Medulla oblongata (tissue), 1 donor: ENCODE results near the gene CS.
A peak's percentile ranks its signal among the peaks of the same experiment; 100 is the strongest.
"Not testable (repeated sequence)": the region's sequence is repeated elsewhere in the genome, so short reads cannot be mapped to it uniquely, and the experiment has no call there.

Experiments
- DNase-seq: peaks from one replicate; pipeline ENCODE4 v3.0.0-alpha.2; 2015; ENCODE audit errors: extremely low spot score

The CS gene

DNA sequence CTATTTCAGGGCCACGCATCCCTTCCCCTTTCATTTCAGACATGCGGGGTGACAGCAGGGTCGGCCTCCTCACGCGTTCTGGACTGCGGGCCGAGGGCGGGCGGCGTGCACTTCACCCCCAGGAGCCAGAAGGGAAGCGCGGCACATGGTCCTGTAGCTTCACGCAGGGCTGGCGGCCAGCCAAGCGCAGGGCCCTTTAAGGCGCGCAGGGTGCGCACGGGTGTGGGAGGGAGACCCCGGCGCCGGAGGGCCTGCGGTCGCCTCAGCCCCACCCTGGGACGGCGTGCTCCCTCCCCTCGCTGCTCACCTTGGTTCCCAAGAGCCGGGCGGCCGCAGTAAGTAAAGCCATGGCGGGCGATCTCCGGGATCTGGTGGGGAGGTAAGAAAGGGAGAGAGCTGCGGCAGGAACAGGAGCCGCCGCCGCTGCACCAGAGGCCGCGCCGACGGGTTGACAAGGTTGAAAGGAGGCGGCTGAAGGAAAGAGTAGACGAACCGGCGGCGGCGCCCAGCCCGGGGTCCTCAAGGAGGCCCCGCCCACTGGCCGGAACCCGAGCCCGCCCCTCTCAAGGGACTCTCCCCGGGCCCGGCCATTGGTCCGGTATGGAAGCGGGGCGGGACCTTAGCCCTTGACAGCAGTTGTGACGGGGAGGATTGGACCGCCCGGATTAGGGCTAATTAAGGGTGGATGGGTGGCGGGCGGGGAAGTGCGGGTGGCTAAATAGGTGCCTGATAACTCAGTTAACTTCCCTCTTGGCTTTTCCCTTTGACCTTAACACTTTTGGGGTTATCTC, at the start of gene CS:
Gene CS, minus strand, starts transcription at position 478 of the 791 bp plus-strand sequence. Its CDS starts 129 bp downstream, at position 349.
- DNase-seq = peak; percentile 99

DNA sequence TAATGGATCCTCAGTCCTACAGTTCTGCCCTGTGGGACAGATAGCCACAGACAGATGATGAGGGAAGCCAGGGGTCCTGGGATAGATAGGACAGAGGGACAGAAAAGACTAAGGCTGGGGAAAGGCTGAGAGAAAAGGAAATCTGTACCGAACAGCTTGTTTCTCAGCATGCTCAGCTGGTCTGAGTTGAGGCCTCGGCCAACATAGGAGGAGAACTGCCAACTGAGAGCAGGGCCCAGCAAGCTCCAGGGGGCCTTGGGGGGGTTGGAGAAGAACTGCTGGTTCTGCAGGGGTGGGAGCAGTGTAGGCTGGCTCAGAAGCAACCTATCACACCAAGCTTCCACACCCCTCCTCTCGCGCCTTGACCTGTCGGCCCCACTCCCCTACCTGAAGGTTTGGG, 48.6 kb upstream of the CS start:
- DNase-seq = no peak

DNA sequence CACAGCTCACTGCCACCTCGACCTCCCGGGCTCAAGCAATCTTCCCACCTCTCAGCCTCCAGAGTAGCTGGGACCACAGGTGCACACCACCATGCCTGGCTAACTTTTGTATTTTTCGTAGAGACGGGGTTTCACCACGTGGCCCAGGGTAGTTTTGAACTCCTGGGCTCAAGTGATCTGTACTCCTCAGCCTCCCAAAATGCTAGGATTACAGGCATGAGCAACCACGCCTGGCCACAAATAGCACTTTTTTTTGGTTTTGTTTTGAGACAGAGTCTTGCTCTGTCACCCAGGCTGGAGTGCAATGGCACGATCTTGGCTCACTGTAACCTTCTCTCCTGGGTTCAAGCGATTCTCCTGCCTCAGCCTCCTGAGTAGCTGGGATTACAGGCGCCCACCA, 47.1 kb upstream of the CS start:
- DNase-seq = not testable (repeated sequence)

DNA sequence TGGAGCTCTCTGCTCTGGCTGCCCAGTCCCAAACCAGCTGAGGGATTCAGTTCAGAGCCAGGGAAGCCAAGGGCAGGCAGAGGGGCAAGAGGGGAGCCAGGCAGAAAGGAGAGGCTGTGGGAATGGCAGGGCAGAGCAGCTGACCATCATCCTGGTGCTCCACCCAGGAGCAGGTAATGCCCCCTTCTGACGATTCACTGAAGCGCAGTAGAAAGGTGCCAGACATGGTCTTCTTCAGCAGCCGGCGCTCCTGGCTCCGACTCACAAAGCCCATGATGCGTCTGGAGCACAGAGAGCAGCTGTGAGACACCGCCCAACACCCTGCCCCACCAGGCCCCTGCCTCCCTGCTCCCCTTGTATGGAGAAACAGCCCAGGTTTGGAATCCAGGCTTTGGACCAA, 46.5 kb upstream of the CS start:
- no peak for DNase-seq

DNA sequence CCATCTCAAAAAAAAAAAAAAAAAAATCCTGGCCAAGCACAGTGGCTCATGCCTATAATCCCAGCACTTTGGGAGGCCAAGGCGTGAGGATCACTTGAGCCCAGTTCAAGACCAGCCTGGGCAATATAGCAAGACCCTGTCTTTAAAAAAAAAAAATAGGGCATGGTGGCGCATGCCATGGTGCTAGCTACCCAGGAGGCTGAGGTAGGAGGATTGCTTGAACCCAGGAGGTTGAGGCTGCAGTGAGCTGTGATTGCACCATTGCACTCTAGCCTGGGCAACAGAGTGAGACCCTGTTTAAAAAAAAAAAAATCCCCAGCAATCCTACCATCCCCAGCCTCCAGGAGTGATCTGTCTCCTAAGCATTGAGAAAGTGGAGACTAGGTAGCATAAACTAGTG, 42.2 kb upstream of the CS start:
- not testable (repeated sequence) for DNase-seq

DNA sequence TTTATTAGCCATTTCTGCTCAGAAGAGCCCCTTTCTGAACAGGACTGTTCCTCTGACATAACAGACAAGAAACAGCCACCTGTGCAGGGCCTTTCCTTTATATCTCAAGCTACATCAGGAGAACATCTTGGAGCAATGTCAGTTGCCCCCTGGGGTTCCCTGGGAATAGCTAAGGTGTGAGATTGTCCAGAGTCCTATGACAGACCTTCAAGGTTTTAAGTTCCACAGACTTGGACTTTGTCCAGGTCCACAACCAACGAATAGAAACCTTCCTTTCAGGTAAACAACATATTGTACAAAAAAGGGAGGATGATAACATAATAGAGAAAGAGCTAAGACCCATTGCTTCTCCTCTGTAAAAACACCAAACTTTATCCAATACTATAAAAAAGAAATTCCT, 41.5 kb upstream of the CS start:
- DNase-seq = no peak

DNA sequence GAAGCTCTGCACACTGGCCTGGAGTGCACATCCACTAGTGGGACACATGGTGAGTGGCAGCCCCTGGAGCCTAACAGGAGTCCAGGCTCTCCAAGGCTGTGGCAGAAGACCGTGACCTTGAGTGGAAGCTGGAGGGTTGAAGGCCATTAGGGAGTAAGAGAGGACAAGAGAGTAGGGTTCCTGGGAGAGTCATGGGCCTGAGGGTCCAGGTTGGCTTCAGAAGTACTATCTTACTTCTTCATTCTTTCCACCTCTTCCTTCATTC, 39.0 kb upstream of the CS start:
- DNase-seq = no peak

DNA sequence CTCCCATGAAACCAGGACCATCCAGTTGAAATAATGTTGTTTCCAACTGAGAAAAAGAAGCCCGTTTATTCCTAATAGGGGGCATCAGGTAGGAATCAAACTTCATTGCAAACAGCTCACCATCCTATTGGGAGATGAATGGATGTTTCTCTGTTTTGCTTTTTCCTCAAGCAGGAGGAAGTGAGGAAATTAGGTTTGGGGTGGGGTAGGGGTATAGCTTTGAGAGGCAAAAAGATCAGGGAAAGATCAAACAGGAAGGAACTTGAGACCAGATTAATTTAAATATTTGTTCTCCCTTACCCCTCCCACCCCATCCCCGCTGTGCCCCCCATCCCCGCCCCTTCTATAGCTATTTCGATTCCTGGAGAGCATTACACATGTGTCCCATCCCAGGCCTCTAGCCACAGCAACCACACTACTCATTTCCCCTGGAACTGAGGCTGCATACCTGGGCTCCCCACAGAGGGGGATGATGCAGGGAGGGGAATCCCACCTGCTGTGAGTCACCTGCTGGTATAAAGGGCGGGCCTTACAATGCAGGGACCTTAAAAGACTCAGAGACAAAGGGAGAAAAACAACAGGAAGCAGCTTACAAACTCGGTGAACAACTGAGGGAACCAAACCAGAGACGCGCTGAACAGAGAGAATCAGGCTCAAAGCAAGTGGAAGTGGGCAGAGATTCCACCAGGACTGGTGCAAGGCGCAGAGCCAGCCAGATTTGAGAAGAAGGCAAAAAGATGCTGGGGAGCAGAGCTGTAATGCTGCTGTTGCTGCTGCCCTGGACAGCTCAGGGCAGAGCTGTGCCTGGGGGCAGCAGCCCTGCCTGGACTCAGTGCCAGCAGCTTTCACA, 38.4 kb upstream of the CS start, which contains the start of gene IL23A:
Gene IL23A, plus strand, starts transcription at position 577 of the 850 bp plus-strand sequence. Its CDS starts 161 bp downstream, at position 738.
- no peak for DNase-seq

DNA sequence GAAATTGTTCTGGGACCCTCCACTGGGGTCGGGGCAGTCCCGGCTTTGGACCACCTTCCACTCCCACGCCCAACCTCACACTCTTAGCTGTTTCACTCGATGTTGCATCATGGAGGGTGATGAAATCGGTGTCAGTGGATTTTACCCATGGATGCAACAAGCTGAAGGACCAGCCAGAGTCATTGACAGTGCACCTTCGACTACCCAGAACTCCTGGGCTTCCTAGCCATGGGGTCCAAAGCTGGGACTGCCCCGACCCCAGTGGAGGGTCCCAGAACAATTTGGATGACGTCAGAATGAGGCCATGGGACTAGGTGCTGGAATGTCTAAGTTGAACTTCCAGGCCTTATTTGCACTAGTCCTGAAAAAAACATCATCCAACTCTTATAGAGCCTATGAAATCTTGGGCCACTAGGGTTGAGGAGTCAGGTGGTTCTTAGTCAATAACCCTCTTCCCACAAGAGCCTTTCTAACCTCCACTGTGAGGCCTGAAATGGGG, 37.7 kb upstream of the CS start:
- no peak for DNase-seq

DNA sequence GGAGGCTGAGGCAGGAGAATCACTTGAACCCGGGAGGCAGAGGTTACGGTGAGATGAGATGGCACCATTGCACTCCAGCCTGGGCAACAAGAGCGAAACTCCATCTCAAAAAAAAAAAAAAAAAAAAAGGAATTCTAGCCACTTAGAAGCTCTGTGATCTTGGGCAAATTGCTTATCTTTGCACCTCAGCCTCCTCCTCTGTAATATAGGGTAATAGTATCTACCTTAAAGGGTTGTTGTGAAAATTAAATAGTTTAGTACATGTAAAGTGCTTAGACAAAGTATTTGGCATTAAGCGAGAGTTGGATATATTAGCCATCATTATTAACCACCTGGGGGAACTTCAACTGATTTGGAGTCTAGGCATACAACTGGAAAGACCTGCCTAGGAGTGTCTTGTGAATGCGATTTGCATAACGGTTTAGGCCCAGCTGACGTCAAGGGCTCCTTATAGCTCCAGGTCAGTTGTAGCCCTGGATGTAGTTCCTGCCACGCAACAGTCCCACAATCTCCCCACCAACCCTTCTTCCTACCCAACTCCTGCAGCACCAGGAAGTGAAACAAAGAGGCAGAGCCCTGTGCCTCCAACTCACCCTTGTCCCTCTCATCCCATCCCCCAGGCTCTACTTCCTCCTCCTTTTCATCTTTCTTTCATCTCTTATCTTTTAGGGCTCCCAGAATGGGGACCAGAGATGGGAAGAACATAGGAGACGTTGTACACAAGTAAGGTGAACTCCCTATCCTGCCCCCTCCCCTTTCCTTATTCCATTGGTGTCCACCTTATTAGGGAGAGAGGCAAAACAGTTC, 36.4 kb upstream of the CS start:
- DNase-seq = peak; percentile 68

DNA sequence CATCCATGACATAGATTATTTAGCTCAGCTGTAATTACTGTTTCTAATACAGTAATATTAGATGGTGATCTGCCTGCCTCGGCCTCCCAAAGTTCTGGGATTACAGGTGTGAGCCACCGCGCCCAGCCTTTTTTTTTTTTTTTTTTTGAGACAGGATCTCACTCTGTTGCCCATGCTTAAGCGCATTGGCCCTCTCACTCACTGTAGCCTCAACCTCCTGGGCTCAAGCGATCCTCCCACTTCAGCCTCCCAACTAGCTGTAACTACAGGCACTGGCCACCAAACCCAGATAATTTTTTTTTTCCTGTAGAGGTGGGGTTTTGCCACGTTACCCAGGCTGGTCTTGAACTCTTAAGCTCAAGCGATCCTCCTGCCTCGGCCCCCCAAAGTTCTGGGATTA, 35.4 kb upstream of the CS start:
- DNase-seq = not testable (repeated sequence)

DNA sequence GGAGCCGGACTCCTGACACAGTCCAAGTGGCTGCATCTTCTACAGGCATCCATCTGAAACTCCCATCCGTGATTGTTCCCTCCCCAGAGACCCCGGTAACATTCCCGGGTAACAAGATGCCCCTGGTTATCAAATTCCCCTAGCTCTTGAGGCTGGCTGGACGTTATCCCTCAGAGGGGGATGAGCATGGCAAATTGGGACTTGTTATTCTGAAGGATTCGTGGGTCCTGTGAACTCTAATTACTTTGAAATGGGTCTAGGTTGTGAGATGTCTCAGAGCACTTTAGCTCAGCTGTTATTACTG, 34.3 kb upstream of the CS start:
- no peak for DNase-seq

DNA sequence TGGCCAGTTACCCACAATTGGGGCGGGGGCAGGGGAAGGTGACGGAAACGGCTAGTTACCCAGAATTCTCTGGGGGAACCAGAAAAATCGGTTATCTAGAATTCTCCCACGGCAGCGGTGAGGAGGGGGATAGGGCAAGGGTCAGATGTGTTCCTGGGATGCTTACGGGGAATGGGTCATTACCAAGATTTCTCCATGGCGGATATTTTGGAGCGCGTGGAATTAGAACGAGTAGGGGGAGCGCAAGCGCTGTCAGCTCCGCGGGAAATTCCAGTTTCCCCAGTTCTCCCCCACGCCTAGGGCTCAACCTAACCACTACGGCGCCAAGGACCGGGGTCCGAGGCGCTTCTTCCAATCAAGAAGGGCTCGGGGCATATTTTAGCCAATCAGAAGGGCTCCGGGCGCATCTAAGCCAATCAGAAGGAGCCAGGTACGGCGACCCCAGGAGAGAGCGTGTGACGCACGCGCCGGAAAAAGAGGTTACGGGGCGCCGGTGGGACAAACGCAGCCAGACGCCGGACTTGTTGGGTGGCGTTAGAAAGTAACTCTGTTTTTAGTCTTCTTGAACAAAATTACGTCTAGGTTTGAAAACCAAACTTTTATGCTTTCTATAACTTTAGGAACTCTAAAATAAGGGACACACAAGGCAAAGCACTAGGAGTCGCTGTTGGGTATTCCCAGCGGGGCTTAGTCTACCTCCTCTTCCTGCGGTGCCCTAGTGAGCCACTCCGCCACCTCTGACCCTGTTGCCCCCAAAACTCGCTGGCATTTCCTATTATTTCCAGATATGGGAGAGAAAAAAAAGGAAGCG, 33.8 kb upstream of the CS start, which contains the start of gene PAN2:
Gene PAN2, minus strand, starts transcription at position 322 of the 811 bp plus-strand sequence. CDS start 906 bp downstream, outside the sequence.
- DNase-seq = peak; percentile 97

DNA sequence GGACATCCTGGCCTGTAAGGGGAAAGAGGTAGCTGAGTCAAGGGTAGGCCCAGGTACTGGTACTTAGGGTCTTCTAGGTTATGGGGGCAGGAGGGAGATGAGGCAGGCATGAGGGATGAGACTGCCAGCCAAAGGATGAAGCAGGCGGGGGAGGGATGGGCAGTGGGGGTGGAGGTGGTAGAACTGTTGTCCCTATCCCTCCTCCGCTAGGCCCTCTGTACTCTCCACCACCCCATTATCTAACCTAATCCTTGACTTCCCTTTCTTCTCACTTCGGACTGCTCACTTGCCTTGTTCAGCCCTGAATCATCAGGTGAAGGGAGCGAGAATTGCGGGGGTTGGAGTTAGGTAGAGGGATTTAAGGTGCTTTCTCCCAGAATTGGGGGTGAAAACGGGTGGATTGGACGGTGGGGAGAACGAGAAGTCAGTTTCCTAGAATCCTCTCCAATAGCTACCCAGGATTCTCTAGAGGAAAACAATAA, 33.1 kb upstream of the CS start:
- DNase-seq = no peak

DNA sequence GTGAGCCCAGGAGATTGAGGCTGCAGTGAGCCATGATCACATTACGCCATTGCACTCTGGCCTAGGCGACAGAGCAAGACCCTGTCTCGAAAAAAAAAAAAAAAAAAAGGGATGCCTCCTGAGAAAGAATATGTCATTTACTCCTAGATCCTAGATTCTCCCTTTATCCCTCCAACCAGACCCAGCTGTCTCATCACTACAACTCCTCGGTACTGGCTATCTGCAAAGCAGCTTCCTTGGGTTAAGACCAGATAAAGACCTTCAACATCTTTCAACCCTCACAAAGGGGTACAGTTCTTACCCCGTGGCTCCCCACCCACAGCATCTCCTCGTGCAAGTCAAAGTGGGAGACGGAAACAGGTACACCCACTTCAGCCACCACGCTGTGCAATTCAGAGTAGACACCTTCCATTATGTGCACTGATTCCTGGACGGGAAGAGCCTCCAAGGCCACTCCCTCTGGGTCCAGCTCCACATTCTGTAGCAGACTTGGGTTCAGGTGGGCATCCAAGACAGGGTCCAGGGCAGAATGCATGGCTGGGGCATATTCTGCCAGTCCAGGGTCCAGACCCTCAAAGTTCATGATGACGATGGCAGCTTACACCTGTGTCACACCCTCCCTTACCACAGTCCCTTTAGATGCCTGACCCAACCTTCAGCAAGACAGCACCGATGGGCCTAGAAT, 32.5 kb upstream of the CS start:
- no peak for DNase-seq

DNA sequence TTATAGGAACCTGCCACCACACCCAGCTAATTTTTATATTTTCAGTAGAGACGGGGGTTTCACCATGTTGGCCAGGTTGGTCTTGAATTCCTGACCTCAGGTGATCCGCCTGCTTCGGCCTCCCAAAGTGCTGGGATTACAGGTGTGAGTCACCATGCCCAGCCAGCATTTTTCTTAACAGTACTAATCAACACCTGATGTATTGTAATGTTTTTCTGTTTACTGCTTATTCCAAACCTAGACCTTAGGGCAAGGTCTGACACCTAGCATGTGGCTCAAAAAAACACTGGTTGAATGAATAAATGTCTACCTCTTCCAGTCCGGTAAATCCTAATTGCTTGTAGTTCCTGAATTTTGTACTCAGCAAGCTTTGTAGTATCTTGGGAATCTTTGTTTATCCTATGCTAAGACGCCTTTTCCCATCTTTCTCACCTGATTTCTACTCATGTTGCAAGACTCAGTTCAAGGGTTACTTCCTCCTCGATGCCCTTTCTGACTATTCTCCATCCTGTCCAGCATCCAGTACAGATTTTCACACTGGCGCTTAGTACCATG, 30.9 kb upstream of the CS start:
- DNase-seq = no peak

DNA sequence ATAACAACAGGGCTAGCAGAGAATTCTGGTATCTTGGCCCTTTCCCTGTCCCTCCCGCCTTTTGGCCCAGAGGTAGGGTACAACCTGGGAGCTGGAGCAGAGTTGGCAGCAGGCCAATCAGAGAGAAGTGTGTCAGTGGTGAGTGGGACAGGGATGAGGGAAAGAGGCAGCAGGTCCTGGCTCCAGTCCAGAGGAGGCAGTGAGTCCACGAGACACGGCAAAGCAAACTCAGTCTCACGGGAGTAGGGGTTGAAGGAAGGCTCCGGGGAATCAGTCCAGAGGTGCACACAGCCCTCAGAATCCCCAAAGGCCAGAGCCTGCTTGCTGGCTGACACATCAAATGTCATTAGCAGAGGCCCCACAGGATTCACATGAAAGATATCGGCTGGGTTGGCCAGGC, 26.4 kb upstream of the CS start:
- no peak for DNase-seq

DNA sequence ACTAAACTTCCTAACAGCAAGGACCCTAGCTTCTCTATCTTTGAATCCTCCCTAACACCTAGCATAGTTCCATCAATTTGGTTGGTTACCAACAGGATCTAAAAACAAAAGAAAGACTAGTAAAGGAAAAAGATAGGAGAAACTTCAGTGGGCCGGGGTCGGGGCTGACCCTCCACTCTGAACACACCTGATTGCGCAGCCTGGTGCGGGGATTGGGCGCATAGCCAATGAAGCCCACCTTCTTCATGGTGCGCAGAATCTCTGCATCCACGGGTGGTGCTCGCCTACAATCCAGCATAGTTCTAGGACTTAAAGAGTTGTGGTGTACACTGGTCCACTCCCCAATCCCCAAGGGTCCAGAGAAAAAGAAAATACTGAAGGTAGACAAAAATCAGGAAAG, 26.0 kb upstream of the CS start:
- DNase-seq = no peak

DNA sequence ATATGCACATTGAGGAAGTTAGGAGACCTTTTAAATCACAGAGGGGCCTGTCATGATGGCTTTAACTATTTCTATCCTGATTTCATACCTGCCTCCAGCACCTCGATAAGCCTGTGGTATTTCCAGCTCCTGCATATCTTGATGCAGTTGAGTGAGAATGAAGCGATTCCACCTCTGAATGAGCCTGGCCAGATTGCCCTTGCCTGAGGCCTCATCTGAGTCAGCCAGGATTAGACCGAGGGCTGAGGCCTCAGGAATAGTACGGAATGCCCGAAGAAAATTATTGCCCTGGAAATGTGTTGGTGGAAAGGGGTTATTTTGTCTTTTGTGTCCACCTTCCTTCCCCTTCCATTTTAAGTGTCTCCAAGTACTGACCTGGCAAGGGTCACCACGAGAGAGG, 24.1 kb upstream of the CS start:
- DNase-seq = no peak

DNA sequence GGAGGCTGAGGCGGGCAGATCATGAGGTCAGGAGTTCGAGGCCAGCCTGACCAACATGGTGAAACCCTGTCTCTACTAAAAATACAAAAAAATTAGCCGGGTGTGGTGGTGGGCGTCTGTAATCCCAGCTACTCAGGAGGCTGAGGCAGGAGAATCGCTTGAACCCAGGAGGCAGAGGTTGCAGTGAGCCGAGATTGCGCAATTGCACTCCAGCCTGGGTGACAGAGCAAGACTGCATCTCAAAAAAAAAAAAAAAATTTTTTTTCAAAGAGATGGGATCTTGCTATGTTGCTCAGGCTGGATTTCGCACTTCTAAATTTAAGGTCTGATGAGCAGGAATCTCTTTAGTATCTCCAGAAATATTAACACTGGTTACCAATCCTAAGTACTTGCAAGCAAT, 21.5 kb upstream of the CS start:
- DNase-seq = not testable (repeated sequence)
